HG03045 (cell line): Measurements from ENCODE around the gene IQSEC2.

Experiments
- ATAC-seq: cut with Tn5 transposase; IDR thresholded peaks from one replicate; pipeline ENCODE4 v1.9.1; 2021; ENCODE audit warnings: mild to moderate bottlenecking, moderate library complexity; ENCODE audit not compliant: unreplicated experiment

The IQSEC2 gene

GRCh38 chrX:53305996-53306937 is 24.9 kb upstream of the IQSEC2 start:
- ATAC-seq: no peak

DNA sequence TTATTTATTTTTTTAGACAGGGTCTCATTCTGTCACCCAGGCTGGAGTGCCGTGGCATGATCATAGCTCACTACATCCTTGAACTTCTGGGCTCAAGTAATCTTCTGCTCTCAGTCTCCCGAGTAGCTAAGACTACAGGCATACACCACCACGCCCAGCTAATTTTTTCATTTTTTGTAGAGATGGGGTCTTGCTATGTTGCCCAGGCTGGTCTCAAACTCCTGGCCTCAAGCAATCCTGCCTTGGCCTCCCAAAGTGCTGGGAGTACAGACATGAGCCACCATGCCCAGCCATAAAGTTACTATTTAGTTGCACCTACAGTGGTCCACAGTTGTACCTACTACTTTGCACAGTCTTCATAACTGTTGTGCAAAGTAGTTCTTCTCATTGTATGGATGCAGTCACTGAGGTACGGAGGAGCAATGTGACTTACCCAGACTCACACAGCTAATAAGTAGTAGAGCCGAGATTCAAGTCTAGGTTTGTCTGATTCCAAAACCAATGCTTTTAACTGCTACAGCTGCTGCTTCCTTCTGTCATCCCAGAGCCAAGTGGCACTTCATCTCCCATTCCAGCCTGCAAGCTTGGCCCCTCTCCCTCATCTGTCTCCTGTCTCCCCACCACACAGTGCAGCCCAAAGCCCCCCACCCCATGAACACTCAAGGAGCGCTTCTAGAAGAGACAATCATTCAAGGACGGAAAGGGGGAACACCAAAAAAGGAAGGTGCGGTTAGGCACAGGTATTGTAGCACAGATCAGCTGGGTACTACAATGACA is 24.0 kb upstream of the IQSEC2 start:
- no peak for ATAC-seq

DNA sequence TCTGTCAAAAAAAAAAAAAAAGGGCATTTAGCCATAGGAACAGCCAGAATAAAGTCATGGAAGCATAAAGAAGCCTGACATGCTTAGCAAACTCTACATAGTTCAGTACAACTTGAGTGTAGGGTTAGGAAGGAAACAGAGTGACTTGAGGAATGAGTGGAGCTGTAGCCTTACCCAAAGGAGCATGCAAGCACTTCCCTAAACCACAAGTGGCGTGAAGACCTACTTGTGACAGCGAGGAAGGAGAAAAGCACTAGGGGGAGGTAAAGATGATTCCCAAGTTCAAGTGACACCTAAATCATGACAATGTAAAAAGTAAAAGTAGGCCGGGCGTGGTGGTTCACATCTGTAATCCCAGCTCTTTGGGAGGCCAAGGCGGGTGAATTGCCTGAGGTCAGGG is 21.8 kb upstream of the IQSEC2 start:
- ATAC-seq: no peak

GRCh38 chrX:53300157-53300556 is 18.8 kb upstream of the IQSEC2 start:
- ATAC-seq: no peak

- no peak for ATAC-seq
Measured at GRCh38 chrX:53294024-53294648, 12.8 kb upstream of the IQSEC2 start.

- no peak for ATAC-seq
Measured at GRCh38 chrX:53291596-53291995, 10.2 kb upstream of the IQSEC2 start.

DNA sequence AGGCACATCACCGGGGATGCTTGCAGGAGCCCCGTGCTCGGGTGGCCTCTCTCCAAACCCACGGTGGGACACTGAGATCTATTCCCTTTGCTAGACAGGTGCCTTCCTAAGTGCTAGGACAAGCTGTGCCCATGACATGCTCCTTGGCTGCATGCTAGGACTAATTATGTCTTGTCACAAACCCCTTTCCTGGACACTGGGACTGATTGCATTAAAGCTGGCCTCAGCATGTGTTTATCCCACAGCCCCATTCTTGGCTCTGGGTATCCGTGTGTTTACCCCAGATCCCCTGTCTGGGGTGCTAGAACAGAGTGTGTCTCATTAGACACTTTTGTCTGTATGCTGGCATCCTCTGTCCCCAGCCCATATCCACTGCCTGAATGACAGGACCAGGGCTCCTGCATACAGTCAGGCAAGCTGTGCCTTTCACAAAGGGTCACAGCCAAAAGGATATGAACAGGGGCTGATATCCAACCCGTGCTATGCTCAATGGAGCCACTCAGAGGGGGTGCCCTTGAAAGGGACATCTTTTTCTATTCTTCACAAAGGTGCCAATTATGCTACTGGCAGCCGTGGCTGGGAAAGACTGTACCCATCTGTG is 9.2 kb upstream of the IQSEC2 start:
- no peak for ATAC-seq

- ATAC-seq: no peak
Measured at GRCh38 chrX:53288189-53288588, 6.8 kb upstream of the IQSEC2 start.

DNA sequence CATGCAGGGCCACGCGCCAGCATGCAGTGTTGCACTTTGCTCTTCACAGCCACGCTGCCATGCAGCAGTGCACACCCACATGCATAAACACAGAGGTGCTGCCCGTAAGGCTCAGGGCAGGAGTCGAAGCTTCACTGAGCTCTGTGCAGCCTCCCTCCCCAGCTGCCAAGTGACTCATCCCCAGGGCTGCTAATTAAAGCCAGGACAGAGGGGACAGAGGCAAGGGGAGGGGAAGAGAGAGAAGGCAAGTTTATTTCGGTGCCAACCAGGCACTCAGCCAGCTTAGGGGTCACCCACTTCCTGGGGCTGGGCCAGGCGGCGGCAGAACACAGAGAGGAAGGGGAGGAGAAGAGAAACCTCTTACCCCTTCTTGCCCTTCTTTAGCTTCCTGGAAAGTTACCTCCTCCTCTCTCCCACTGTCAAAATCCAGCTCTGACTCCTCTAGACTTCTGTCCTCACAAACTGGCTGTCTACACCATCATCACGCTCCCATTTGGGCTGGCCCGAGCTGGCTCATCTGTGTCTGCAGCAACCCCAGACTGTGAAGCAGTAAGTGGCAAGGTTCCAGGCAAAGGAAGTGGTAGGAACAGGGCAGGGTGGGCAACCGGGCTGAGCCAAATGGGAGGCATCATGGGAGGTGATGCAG is 6.2 kb upstream of the IQSEC2 start:
- no peak for ATAC-seq

DNA sequence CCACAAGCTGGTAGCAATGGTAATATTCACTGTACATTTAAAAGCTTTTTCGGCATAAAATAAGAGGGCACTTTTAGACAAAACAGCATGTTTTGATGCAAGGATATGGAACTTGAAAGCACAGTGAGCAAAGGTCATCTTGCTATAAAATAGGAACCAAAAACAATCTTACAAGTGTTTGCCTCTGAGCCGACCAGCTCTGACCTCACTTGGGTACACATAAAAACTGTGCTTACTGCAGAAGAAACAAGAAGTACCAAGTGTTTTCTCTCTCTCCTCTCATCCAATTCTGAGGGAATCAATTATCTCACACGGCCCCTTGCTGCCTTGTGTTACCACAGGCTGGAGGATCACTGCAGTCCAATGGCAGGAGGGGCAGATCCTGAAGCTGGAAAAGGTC is 4.8 kb upstream of the IQSEC2 start:
- ATAC-seq: no peak

DNA sequence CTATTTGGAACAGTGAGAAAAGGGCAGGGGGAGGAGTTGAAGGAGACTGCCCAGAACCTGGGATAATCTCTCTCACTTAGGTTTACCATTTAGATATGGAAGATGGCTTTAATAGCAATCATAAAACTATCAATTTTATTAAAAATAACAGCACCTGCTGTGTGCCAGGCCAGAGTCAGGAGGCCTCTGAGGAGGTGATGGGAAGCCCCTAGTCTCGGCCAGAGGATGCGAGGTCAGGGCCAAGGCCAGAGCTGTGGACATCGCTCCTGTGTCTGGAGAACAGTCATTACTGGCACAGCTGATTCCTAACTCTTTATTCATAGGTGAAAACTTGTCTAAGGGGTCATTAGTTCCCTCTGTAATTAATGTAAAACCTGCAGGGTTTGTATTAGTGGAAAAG is 4.2 kb upstream of the IQSEC2 start:
- no peak for ATAC-seq

DNA sequence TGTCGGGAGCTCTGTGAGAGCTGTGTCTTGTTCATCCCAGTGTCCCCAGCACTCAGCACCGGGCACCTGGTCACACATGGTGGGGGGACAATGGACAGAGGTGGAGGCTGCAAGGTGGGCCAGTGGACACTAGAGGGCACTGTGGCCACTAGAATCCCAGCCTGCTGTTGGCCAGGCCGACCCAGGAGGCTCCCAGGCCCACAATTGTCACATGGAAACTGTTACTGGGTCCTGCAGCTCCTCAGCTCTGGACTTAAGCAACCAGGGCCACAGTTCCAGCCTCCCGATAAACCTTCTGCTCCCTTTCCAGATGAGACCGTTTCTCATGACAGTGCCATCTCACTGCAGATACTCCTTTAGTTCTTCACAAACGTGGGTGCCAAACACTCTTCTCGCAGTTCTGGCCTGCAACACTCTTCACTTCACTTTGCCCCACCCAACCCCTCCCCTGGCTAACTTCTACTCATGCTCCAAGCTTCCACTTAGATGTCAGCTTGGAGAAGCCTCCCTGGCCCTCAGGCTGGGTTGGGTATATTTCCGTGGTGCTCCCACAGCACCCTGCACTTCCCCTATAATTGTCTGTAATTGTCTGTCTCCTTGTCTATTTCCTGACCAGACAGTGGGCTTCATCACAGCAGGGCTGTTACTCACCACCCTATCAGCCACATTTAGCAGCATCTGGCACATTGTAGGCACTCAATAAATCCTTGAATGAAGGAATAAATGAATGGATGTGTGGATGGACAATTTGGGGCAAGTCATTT is 3.5 kb upstream of the IQSEC2 start:
- no peak for ATAC-seq

DNA sequence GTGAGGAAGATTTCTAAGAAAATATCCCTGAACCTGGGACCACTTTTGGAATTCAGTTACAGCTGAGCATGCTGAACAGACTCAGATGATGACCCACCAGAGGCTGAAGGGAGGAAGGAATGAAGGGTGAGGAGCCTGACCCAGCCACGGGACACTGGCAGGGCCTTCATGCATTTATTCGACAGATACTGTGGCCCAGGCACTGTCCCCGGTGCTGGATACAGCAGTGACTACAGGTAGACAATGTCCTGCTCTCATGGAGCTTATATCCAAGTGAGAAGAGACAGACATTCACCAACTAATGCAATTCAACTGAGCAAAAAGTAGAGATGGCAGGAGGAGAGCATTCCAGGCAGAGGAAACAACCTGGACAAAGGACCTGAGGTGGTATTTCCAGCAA is 2.2 kb upstream of the IQSEC2 start:
- no peak for ATAC-seq

DNA sequence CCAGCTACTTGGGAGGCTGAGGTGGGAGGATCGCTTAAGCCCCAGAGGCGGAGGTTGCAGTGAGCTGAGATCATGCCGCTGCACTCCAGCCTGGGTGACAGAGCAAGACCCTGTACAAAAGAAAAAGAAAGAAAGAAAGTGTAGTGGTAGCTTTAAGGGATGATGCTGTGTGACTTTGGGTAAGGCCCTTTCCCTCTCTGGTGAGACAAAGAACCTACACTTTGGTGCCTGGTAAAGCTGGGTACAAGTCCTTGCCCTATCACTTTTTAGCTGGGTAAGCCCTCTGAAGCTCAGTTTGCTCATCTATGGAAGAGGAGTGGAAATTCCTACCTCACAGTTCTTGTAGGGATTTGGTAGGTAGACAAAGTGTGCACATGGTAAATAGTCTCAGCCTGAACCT is 1.7 kb upstream of the IQSEC2 start:
- ATAC-seq: no peak

- ATAC-seq: no peak
Measured at GRCh38 chrX:53281963-53282695, 745 bp upstream of the IQSEC2 start.

- ATAC-seq: no peak
Measured at GRCh38 chrX:53280331-53281320, 758 bp downstream of the IQSEC2 start.

GRCh38 chrX:53279296-53280237 is 1.8 kb downstream of the IQSEC2 start:
- ATAC-seq: no peak
